ENCODE data around the gene SOX21. TPM values are rescaled to one million over a fixed set of nuclear protein-coding genes. Genes with fewer than 3 reads are reported as not detected.

SOX21 gene
- total RNA-seq, 1 donor from 2014 or later: not detected

GRCh38 chr13:94709001-94709834 lies 3.1 kb downstream of the SOX21 start:
- no peak for DNase-seq (ENCODE audit: low read depth)

DNA sequence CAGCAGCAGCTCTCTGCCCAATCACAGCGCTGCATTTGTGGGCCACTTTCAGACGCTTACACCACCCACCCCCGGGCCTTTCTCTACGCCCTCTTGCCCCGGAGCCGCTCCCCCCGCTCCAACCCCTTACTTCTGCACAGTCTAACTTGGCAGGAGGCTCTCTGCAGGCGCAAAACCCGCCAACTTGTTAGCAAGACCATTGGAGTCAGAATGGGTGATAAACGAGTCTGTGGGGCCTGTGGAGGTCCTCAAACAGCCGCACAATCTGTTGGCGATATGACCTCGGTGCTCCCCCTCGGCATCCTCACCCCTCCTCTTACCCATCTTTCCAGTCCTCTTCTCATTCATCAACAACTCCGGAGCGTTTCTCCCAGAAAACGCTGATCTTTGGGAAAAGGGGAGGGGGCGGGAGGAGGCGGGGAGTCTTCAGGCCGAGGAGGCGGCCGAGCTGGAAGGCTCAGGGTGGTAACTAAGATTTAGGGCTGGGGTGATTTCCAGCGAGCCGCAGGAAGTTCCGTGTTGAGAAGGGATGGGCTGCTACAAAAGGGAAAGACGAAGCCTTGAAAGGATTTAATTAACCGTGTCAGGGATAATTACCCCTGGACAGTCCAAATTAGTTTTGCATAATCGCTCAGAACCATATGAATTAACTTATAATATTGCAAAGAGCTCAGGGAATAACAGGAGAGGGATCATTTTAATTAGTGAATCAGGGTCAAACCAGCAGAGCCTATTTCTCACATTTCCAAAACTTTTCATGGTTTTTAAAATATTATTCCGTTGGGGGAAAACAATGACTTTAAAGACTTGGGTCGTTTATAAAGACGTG lies 4.1 kb downstream of the SOX21 start:
- no peak for DNase-seq (ENCODE audit: low read depth)

DNA sequence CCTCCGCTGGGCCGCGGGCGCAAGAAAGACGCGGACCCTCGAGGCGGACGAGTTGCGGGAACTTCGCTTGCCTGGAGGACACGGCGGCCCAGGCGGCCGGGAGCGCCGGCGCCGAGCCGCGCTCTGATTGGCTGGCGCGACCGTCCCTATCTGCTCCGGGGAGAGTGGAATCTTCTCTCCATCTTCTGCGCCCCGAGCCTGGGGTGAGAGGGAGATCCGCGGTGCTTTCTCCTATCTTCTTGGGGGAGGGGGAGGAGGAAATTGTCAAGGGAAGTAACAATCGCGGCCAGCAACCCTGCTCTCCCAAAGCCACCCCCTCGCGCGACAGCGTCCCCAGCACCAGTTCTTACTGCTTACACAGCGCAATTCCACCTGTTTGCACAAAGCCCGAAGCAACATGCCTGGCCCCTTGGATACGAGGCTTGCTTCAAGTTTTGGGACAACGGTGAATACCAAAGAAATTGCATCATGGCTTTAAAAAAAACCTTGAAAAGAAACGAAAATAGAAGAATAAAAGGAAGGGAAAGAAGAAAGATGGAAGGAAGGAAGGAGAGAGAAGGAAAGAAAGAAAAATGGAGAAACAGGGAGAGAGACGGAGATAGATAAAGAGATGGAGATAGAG lies 4.8 kb downstream of the SOX21 start:
- DNase-seq (ENCODE audit: low read depth): no peak

GRCh38 chr13:94706843-94707399 lies 5.4 kb downstream of the SOX21 start:
- DNase-seq (ENCODE audit: low read depth): no peak

DNA sequence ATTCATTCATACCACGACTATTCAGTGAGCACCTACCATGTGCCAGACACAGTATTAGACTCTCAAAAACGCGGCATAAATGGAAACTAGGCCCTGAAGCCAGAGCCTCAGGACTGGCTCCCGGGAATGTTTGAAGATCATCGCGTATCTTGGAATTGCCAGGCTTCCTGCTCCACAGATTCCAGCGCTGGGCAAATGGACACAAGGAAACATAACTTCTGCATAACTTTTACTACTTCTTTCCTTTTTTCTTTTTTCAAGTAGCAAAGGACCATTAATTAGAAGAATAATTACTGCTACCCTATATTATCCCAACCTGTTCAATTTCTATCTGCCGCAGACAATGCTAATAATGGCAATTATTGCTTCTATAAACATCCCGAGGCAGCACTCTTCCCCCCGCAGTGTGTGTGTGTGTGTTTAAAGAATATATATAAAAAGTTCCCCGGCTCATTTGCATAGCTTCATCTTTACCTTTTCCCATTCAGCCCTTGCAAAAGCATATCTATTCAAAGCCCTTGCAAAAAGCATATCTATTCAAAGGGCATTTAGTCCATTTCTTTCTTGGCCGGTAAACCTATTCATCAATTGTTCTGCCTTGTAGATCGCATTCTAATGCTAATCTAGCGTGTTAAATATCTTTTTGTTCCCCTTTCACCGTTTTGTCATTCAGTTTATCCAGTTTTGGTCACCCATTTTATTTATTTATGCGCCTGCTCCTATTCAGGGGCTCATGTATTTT lies 6.1 kb downstream of the SOX21 start:
- DNase-seq (ENCODE audit: low read depth): no peak

- DNase-seq (ENCODE audit: low read depth): no peak
Measured at GRCh38 chr13:94705081-94706030, 7.0 kb downstream of the SOX21 start.

DNA sequence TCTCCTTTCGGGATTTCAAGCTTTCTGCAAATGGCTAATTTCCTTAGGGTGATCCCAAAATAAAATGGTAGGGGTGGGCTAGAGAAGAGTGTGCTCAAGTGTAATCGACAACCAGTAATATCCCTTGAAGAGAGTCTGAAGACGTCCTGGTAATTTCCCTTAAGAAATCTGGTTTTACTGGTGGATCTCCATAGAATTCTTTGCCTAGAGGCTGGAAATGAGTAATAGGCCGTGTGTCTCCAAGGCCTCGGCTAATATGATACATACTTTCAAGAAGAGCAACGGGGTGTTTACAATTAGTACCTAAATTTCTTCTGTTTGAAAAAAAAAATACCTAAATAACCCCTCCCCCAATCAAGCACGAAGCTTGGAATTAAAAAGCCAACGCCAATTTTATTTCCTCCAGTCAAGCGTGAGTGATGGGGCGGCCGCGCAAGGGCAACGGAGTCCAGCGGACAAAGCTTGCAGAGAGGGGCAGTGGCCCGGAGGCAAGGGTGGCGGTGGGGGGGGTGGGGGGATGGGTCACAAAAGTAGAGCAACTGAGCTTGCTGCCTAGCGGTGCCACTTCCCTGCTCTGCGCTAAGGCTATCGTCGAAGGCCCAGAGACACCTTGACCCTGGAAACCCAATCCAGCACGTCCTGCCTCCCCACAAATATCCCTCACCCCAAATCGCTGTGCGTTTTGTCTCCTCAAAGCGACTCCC lies 7.8 kb downstream of the SOX21 start:
- DNase-seq (ENCODE audit: low read depth): no peak

DNA sequence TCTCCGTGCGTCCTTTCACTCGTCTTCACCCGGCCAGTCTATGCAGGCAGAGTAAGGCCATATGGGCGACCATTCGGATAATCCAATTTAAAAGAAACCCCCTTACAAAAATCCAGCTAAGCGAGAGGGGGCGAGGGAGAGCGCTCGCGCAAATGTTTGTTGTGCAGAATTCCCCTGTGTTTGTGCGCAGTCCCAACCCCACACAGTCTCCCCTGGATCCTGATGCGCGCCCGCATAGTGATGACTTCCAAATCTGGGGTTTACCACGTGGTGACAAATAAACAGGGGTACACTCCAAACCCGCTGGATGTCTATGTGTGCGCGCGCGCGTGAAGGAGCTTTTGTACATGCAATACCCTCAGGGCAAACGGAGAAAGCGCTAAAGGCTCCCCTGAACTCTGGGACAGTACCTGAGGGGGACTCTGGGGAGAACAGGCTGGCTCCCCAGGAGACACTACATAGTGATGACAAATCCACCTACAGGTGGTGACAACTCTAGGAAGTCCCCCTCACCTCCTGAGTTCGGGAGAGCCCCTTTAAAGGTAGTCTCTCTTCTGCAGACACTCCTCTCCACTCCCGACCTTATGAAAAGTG lies 8.5 kb downstream of the SOX21 start:
- DNase-seq (ENCODE audit: low read depth): no peak

- DNase-seq (ENCODE audit: low read depth): no peak
Measured at GRCh38 chr13:94703271-94703670, 9.1 kb downstream of the SOX21 start.

DNA sequence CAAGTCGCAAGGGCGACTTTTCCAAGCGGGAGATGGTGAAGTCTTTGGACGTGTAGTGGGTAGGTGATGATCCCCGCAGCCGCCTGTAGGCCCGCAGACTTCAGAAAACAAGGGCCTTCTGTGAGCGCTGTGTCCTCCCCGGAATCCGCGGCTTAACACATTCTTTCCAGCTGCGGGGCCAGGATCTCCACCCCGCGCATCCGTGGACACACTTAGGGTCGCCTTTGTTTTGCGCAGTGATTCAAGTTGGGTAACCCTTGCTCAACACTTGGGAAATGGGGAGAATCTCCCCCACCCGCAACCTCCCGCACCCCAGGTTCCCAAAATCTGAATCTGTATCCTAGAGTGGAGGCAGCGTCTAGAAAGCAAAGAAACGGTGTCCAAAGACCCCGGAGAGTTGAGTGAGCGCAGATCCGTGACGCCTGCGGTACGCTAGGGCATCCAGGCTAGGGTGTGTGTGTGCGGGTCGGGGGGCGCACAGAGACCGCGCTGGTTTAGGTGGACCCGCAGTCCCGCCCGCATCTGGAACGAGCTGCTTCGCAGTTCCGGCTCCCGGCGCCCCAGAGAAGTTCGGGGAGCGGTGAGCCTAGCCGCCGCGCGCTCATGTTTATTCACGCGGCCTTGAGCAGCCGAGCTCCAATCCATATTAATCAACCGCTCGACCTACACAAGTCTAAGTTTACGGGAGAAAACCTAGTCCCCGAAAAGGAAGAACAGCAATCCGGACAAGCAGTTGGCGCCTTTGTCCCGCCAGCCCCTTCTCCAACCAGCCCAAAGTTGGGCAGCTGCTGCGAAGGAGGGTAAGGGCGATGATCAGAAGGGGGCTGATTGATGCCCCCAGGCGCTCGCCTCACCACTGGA lies 9.9 kb downstream of the SOX21 start:
- DNase-seq (ENCODE audit: low read depth): no peak

DNA sequence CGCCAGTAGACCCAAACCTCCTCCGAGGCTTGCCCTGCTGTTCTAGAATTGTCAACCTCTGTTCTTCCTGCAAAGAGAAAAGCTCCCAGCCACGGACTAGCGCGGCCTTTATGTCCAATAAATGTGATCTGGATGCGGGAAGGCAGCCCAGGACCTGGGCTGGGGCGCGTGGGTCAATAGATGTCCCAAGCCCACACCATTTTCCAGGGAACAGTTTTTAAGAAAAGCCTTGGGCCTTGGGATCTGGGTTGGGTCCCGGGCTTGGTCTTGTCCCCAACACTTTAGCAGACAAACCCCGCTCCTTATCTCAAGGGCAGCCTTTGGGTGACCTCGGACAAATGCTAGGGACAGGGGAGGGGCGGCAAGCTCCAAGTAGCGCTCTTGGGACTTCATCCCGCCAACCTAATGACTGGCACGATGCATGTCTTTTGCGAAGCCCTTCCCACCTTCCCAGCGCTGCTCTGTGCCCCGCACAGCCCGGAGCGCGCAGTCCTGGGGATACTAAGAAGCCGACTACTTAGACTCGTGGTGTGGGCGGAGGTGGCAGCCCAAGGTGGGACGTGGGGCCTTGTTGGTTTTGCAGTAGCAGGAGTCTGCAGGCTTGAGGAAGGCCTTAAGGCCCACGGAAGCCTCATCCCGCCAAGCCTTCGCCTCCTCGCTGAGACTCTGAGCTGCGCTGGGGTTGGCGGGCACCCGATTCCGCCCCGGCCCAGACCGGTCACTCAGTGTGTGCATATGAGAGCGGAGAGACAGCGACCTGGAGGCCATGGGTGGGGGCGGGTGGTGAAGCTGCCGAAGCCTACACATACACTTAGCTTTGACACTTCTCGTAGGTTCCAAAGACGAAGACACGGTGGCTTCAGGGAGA lies 10.8 kb downstream of the SOX21 start:
- DNase-seq (ENCODE audit: low read depth): no peak

DNA sequence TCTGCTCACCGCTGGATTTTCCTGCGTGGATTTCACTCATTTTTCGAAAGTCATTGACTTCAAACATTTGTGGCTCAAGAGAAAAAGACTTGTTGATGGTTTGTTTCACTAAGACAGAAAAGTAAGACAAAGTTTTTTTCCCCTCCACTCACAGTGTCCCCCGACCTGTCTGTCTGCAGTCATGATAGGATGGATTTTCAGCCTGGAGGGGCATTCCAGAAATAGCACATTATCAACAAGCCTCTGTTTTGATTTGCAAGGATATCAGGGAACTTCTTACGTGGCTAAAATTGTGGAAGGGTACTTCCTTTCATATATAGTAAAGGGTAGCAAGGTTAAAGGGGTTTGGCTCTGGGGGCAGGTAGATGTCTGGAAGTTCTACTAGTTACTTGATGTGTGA lies 11.8 kb downstream of the SOX21 start:
- DNase-seq (ENCODE audit: low read depth): no peak

GRCh38 chr13:94700051-94700535 lies 12.3 kb downstream of the SOX21 start:
- no peak for DNase-seq (ENCODE audit: low read depth)

- no peak for DNase-seq (ENCODE audit: low read depth)
Measured at GRCh38 chr13:94696171-94696570, 16.2 kb downstream of the SOX21 start.

- no peak for DNase-seq (ENCODE audit: low read depth)
Measured at GRCh38 chr13:94692030-94692429, 20.3 kb downstream of the SOX21 start.

DNA sequence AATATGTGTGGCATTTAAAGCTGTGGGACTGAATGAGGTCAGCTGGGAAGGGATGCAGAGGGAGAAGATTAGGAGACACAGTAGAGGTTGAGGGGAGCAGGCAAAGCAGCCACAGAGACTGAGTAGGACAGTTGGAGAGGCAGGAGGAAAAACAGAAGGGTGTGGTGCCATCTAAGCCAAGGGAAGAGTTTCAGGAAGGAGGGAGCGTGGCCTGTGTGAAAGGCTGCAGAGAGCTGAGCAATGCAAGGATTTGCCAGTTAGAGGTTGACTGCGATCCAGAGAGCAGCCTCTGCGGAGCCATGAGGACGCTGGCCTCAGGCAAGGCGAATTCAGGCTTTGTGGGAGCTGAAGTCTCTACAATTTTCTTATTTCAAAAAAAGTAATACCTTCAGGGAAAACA lies 28.9 kb downstream of the SOX21 start:
- no peak for DNase-seq (ENCODE audit: low read depth)

GRCh38 chr13:94682229-94682628 lies 30.1 kb downstream of the SOX21 start:
- DNase-seq (ENCODE audit: low read depth): no peak
